GM18507 (cell line): ENCODE data around the gene SLCO2A1.

Experiments used
- DNase-seq: peaks from one replicate; pipeline ENCODE4 v3.0.0; 2011; ENCODE audit warnings: low read depth; ENCODE audit not compliant: insufficient read length; ENCODE audit errors: extremely low spot score
- FAIRE-seq: peaks from 2 replicates; lab custom pipeline; 2011; peaks lifted over from hg19 to GRCh38; lab: Jason Lieb, UNC

Gene SLCO2A1

GRCh38 chr3:133880886-133881455, 148.8 kb downstream of the SLCO2A1 start:
- DNase-seq = no peak
- FAIRE-seq = no peak

GRCh38 chr3:133880287-133880686, 149.4 kb downstream of the SLCO2A1 start:
- DNase-seq (no peak), FAIRE-seq (no peak)

- no peak for FAIRE-seq
These were observed 151.2 kb downstream of the SLCO2A1 start for GRCh38 chr3:133878518-133878917.

More at GRCh38 chr3:133878518-133878917, 151.2 kb downstream of the SLCO2A1 start:
- DNase-seq = no peak
